Hippocampal formation (tissue), 2 donors: ENCODE data around the gene KCTD19.

ENCODE experiments used
- DNase-seq, 2 donors: peaks; one replicate each; lab custom pipeline; 2025; lab: John Stamatoyannopoulos, UW

Gene KCTD19

GRCh38 chr16:67242138-67242730 lies 84.3 kb downstream of the KCTD19 start:
- DNase-seq: no peak

- DNase-seq: no peak
Measured at GRCh38 chr16:67241008-67241900, 85.3 kb downstream of the KCTD19 start.

GRCh38 chr16:67240506-67240905 lies 86.0 kb downstream of the KCTD19 start:
- DNase-seq: no peak
